ENCODE measurements around the gene PACS2.

Gene PACS2

GRCh38 chr14:105337433-105337832 lies 22.9 kb downstream of the PACS2 start:
- TF ChIP-seq ZNF70 (CRISPR knock-in tag; IDR thresholded peaks at IDR 0.05) (no peak), ZFP30 (CRISPR knock-in tag; IDR thresholded peaks at IDR 0.05) (no peak), POU6F1 (CRISPR knock-in tag; IDR thresholded peaks at IDR 0.05; ENCODE audit: borderline replicate concordance, low read depth) (no peak), BACH2 (CRISPR knock-in tag; IDR thresholded peaks at IDR 0.05; ENCODE audit: borderline replicate concordance) (no peak), ZNF565 (CRISPR knock-in tag; conservative IDR thresholded peaks at IDR 0.05; ENCODE audit: low read depth) (no peak), TOX (CRISPR knock-in tag; IDR thresholded peaks at IDR 0.05; ENCODE audit: borderline replicate concordance) (no peak), ZC3H10 (CRISPR knock-in tag; IDR thresholded peaks at IDR 0.05) (no peak), CSDC2 (CRISPR knock-in tag; IDR thresholded peaks at IDR 0.05) (no peak), GLIS3 (CRISPR knock-in tag; IDR thresholded peaks at IDR 0.05) (no peak), PATZ1 (CRISPR knock-in tag; IDR thresholded peaks at IDR 0.05; ENCODE audit: borderline replicate concordance) (no peak), ISL1 (CRISPR knock-in tag; IDR thresholded peaks at IDR 0.05) (no peak), RARB (CRISPR knock-in tag; IDR thresholded peaks at IDR 0.05) (no peak)

GRCh38 chr14:105337966-105338741 lies 23.6 kb downstream of the PACS2 start:
- ATAC-seq: no peak

More at GRCh38 chr14:105337433-105337832, 22.9 kb downstream of the PACS2 start:
- no peak for ATAC-seq

GRCh38 chr14:105340821-105341733 lies 26.5 kb downstream of the PACS2 start:
- no peak for ATAC-seq
- no peak for TF ChIP-seq CREB5 (CRISPR knock-in tag; IDR thresholded peaks at IDR 0.05; ENCODE audit: low read depth)
- no peak for TF ChIP-seq TSHZ2 (CRISPR knock-in tag; IDR thresholded peaks at IDR 0.05)
- TF ChIP-seq POU6F1 (CRISPR knock-in tag; IDR thresholded peaks at IDR 0.05; ENCODE audit: borderline replicate concordance, low read depth): no peak
- no peak for TF ChIP-seq OSR1 (CRISPR knock-in tag; IDR thresholded peaks at IDR 0.05)

More at GRCh38 chr14:105337966-105338741, 23.6 kb downstream of the PACS2 start:
- TF ChIP-seq RARB (CRISPR knock-in tag; IDR thresholded peaks at IDR 0.05) (no peak), PATZ1 (CRISPR knock-in tag; IDR thresholded peaks at IDR 0.05; ENCODE audit: borderline replicate concordance) (no peak), CREB5 (CRISPR knock-in tag; IDR thresholded peaks at IDR 0.05; ENCODE audit: low read depth) (no peak), ZNF70 (CRISPR knock-in tag; IDR thresholded peaks at IDR 0.05) (no peak), SNAI2 (CRISPR knock-in tag; IDR thresholded peaks at IDR 0.05) (no peak), ZNF565 (CRISPR knock-in tag; conservative IDR thresholded peaks at IDR 0.05; ENCODE audit: low read depth) (no peak), TCF4 (CRISPR knock-in tag; IDR thresholded peaks at IDR 0.05; ENCODE audit: borderline replicate concordance) (no peak), ISL1 (CRISPR knock-in tag; IDR thresholded peaks at IDR 0.05) (no peak), ZFP30 (CRISPR knock-in tag; IDR thresholded peaks at IDR 0.05) (no peak), TOX (CRISPR knock-in tag; IDR thresholded peaks at IDR 0.05; ENCODE audit: borderline replicate concordance) (no peak), ZC3H10 (CRISPR knock-in tag; IDR thresholded peaks at IDR 0.05) (no peak), CSDC2 (CRISPR knock-in tag; IDR thresholded peaks at IDR 0.05) (no peak), OSR1 (CRISPR knock-in tag; IDR thresholded peaks at IDR 0.05) (no peak)
